HG03460 (cell line): ENCODE measurements around the gene FUT9.

Experiments
- ATAC-seq: cut with Tn5 transposase; IDR thresholded peaks from one replicate; pipeline ENCODE4 v1.9.1; 2021; ENCODE audit not compliant: unreplicated experiment

FUT9 gene

GRCh38 chr6:96066376-96066775, 50.6 kb downstream of the FUT9 start:
- no peak for ATAC-seq

DNA sequence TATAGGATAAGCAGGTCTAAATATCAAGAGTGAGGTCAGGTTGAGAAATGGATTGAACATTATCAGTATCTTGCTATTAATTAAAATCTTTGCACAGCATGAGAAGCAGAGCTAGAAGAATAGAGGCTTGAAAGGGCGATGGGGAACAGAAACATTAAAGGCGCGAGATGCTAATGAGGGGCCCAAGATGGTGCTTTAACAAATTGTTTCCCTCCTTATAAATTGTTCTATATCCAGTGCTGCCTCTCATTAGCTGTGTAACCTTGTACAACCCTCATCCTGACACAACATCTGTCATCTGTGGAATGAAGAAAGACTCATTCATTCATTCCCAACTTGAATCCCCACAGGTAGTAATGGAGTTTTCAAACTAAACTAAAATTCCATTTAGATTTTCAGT, 57.8 kb downstream of the FUT9 start:
- ATAC-seq, result no peak

DNA sequence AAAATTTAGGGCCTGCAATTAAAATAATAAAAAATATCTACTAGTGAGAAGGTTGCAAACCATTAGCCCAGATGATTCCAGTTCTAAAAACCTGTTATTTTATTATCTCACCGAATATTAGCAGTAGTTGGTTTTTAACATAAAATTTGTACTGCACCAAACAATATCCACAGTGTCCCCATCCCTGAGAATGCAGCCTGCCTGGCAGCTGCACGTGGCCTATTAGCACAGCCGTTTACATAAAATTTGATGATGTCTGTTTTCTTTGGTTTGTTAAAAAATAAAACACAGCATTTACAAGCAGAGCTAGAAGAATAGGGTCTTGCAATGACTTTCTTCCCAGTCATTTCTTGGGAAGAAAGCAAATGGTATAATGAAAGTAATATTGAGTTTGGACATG, 58.2 kb downstream of the FUT9 start:
- ATAC-seq, result no peak

DNA sequence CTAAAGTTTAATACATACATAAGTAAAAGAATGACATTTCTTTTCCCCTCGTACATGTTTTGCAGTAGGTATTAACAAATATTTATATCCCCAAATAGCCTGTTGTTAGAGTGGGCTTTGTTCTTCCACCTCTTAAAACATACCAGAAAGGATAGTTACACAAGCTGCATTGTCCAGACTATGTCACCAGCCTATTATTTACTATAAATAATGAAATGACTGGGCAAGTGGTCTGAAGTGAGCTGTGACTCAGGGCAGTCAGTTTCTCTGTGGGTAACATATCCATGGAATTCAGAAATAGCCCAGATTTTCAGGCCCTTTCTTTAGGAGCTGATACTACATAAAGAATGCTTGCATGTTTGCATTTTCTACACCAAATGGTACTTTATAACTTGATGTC, 60.1 kb downstream of the FUT9 start:
- ATAC-seq, result no peak

GRCh38 chr6:96086745-96087144, 71.0 kb downstream of the FUT9 start:
- ATAC-seq, result no peak

DNA sequence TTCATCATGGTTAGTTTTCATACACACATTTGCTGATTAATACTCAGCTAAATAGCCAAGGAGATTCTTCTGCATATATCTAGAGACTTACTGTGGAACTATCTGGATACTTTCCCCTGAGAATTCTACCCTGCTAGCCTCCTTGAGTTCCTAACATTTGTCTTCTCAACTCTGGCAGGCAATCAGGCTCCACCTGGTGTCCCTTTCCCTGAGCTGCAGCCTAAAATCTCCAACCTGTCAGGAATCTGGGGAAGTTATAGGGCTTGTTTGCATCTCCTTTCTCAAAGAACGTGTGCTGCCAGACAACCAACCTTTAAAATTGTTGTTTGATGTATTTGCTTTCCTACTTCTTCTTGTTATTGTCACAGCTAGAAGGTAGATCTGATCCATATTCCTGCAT, 73.4 kb downstream of the FUT9 start:
- ATAC-seq, result no peak

GRCh38 chr6:96094077-96094476, 78.3 kb downstream of the FUT9 start:
- no peak for ATAC-seq

DNA sequence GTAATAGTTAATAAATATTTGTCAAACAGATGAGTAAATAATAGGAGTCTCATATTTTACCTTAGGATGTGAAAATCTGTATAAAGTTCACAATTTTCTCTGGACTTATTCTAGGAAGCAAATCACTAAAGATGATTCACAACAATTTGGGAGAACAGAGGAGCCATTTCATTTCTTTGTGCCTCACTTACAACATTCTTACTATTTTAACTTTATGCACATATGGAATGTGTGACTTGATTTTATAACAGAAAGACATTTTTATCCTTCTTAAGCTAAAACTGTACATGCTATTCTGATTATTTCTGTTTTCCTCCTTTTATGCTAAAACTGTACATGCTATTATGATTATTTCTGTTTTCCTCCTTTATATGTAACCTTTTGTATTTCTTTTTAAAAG, 83.3 kb downstream of the FUT9 start:
- no peak for ATAC-seq

GRCh38 chr6:96101564-96101963, 85.8 kb downstream of the FUT9 start:
- ATAC-seq, result no peak

DNA sequence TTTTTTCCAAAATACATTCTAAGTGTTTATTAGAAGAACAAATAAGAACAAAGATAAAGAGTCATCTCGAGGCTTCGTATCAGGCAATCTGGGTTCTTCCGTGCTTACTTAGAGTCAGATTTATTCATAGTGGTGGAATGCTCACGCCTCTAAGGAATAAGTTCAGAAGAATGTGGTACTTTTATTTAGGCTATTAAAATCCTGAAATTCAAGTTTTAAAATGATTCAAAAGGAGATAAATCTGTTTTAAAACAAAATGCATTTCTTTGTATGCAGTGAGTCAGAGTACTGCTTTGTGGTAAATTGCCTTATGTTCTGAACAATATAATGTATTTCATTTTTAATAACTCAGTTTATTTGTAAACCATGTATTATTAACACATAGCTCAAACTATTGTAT, 89.1 kb downstream of the FUT9 start:
- ATAC-seq, result no peak

GRCh38 chr6:96110878-96111277, 95.1 kb downstream of the FUT9 start:
- ATAC-seq, result no peak

GRCh38 chr6:96116674-96117073, 100.9 kb downstream of the FUT9 start:
- no peak for ATAC-seq

DNA sequence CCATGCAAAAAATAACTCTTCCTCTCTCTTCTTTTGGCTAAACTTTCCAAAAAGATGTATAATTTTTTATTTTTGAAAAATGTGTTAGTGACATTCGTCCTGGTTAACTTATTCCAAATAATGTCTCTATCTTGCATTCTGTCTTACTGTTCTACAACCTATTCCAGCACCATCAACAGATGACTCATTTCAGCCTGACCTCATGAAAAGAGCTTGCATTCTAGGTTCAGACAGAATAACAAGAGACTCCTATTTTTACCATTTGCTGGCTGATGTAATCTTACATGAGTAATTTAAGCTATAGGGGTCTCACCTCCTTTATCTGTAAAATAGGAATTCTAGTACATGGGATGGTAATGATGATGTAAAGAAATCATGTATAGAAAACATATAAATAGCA, 109.0 kb downstream of the FUT9 start:
- ATAC-seq, result no peak

DNA sequence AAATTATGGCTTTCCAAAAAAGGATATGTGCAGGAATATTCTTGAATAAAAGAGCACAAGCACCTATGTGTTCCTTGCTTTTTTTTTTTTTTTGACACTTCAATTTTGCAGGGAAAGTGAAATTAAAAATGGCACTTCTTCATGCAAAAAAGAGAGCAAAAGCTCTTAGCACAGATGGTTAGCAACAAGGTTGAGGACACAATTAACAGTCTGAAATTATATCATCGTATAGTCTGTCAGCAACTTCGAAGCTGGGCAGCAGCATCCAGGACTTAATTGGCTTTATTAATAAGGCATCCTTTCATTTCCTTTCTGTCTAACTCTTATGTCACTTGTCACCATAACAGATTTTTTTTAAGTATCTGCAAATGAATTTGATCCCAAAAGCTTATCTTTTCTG, 122.6 kb downstream of the FUT9 start:
- ATAC-seq, result no peak

- no peak for ATAC-seq
Observed at GRCh38 chr6:96142142-96142541, 126.4 kb downstream of the FUT9 start.

DNA sequence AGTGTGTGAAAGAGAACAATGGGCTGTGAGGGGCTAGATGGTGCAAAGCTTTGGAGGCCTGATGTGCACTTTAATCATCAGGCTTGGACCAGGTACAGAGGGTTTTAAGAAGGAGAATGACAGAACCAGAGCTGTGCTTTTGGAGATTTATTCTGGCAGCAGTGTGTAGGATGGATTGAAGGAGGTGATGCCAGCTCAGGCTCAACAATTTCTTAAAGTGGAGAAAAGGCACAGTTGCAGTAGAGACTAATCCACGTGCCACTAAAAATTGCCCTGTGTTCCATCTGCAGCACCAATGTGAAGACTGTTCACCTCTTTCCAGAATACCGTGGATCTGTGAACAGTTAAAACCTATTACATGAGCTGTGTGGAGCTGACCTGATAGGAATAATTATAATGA, 134.7 kb downstream of the FUT9 start:
- no peak for ATAC-seq

DNA sequence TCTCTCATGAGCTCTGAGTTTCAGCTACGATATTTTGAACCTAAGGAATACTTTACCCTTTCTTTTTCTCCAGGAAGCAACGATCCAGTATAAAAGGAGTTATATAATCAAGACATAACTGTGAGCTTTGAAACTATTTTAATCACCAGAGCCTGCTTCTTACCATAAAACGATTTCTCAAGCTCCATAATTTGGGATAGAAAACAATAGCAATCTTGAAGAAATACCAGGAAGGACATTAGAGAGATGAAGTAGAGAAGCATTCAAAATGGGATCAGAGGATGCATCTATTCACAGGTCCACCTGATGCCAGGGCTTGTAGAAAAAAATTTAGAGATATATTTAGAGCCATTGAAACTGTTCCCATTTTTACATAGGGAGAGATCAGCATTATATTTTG, 135.9 kb downstream of the FUT9 start:
- no peak for ATAC-seq

DNA sequence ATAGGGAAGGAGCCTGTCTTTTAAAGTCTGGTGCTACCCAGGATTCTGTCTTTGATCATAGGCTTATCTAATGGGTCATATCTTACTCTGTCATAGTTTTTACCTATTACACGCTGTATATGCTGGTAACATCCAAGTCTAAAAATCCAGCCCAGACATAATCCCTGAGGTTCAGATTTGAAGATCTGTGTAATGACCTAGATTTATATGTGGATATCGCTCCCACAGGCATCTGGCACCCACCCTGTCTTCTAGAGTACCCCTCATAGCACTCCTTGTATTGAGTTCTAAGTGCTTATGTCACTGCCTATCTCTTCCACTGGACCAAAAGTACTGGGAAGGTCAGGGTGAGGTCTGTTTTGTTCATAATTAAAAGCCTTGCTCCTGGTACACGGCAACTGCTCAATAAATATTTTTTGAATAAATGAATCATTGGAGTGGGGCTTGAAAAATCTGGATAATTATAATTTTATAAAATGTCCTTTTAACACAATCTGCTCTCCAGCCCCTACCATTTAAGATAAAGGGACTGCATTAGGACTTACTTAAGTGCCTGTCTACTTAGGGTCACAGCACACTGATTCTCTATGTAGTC, 136.4 kb downstream of the FUT9 start:
- ATAC-seq, result no peak

- no peak for ATAC-seq
Observed at GRCh38 chr6:96153775-96154174, 138.0 kb downstream of the FUT9 start.

GRCh38 chr6:96156425-96156824, 140.7 kb downstream of the FUT9 start:
- no peak for ATAC-seq

- peak; percentile 90 for ATAC-seq
Observed at GRCh38 chr6:96157018-96157565, 141.3 kb downstream of the FUT9 start.

DNA sequence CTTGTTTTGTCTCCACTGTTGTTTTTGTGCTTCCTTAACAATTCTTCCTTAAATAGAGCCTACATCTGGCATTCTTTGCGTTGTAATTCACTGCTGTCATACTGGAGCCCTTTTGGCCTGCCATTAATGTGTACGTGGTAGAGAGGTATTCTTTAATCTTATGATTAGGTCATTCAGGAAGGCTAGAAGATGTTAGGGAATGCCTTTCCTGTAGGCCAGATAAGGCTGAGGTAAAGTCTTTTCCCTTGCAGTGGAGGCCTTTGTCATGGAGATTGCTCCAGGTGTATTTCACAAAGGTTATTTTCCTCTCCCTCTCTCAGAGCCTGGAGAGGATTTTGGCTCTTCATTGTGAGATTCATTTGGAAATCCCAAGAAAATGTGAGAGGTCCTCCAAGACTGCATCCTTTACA, 146.9 kb downstream of the FUT9 start:
- ATAC-seq, result no peak

GRCh38 chr6:96164802-96165201, 149.0 kb downstream of the FUT9 start:
- no peak for ATAC-seq
